Uterine smooth muscle cell (primary cell): ENCODE measurements around the gene OSBPL3. TPM values are rescaled to one million over a fixed set of nuclear protein-coding genes. Genes with fewer than 3 reads are reported as not detected.

Experiments used
- total RNA-seq: library from RNA; depleted of rRNA; stranded (reverse); fragments of >200 nt; gene quantifications from 2 replicates; pipeline ENCODE4 v1.2.3, GENCODE V29; 2014

The OSBPL3 gene
- total RNA-seq, result 19.4 and 23.9 TPM in 2 replicates

GRCh38 chr7:24979863-24980533 lies at the start of gene OSBPL3:
Gene OSBPL3, minus strand, starts transcription at chr7:24980178. Its CDS starts 87,706 bp downstream, at chr7:24892472.

GRCh38 chr7:24757353-24758275 lies 222.4 kb downstream of the OSBPL3 start, which contains the start of gene GSDME:
Gene GSDME, minus strand, starts transcription at chr7:24757464. Its CDS starts 7,690 bp downstream, at chr7:24749774.

Other genes starting within 250 kb of the OSBPL3 start
- 56.4 and 61.7 TPM in 2 replicates for gene GSDME, start 222.7 kb downstream of the OSBPL3 start, total RNA-seq
- 32.1 and 47.4 TPM in 2 replicates for gene CYCS, start 145.1 kb upstream of the OSBPL3 start, total RNA-seq
- gene NPVF, start 248.3 kb upstream of the OSBPL3 start, total RNA-seq, result not detected in 2 replicates